Fibroblast of the aortic adventitia (primary cell): ENCODE measurements around the gene MYO16. TPM values are rescaled to one million over a fixed set of nuclear protein-coding genes. Genes with fewer than 3 reads are reported as not detected.

Experiments
- DNase-seq: peaks from one replicate; pipeline ENCODE4 v3.0.0-alpha.2; 2010; ENCODE audit warnings: low read depth
- H3K4me3 ChIP-seq: 2 replicates; pipeline ENCODE4 v1.5.1; 2011; ENCODE audit warnings: low read depth, mild to moderate bottlenecking, control low read depth, low read length, moderate library complexity
- CTCF ChIP-seq: IDR thresholded peaks from 2 replicates; pipeline ENCODE4 v1.5.1; 2011; ENCODE audit warnings: mild to moderate bottlenecking, low read length, control low read depth, inconsistent platforms; ENCODE audit not compliant: insufficient read depth
- total RNA-seq: library from RNA; depleted of rRNA; stranded (reverse); fragments of >200 nt; gene quantifications from 2 replicates; pipeline ENCODE4 v1.2.3, GENCODE V29; 2012; ENCODE audit warnings: low replicate concordance

The MYO16 gene
- total RNA-seq, 1 donor, result under 0.01 TPM

GRCh38 chr13:109256866-109257760, 627.7 kb downstream of the MYO16 start:
- no peak for TF ChIP-seq CTCF
- H3K4me3 ChIP-seq, result no peak overlapping the region
- peak; percentile 98 for DNase-seq
